Stimulated activated naive CD8-positive, alpha-beta T cell treated with anti-CD3 and anti-CD28 coated beads, Interleukin-15, Interleukin-2, amounts not matched to agents 100 ng/mL and 50 ng/mL, for 24 hours (primary cell): ENCODE data around the gene LRP1B.

Source experiments
- H3K27ac Mint-ChIP-seq: one replicate; pipeline ENCODE4 v1.8.0; 2021; ENCODE audit warnings: mild to moderate bottlenecking, mixed read lengths
- H3K27me3 Mint-ChIP-seq: one replicate; pipeline ENCODE4 v1.8.0; 2021; ENCODE audit warnings: mixed read lengths
- H3K36me3 Mint-ChIP-seq: one replicate; pipeline ENCODE4 v1.8.0; 2021; ENCODE audit warnings: low read depth, mixed read lengths
- H3K4me1 Mint-ChIP-seq: one replicate; pipeline ENCODE4 v1.8.0; 2021; ENCODE audit warnings: low read depth, mixed read lengths
- H3K4me3 Mint-ChIP-seq: one replicate; pipeline ENCODE4 v1.8.0; 2021; ENCODE audit warnings: mild to moderate bottlenecking, mixed read lengths
- H3K9me3 Mint-ChIP-seq: one replicate; pipeline ENCODE4 v1.8.0; 2021; ENCODE audit warnings: mixed read lengths

Gene LRP1B

GRCh38 chr2:142131010-142131669 is at the start of gene LRP1B:
Gene LRP1B (minus strand): TSS chr2:142131016. CDS start chr2:142130729, 287 bp downstream.
- peaks cover 47% of the 10 kb centered on the region for H3K27me3 Mint-ChIP-seq
- H3K4me3 Mint-ChIP-seq, result peak within 1 kb of the TSS; percentile 51
- no peaks in the 10 kb centered on the region for H3K9me3 Mint-ChIP-seq
- no peak within 1 kb of the TSS for H3K27ac Mint-ChIP-seq
- no peaks in the 10 kb centered on the region for H3K36me3 Mint-ChIP-seq
- H3K4me1 Mint-ChIP-seq, result peaks cover 6% of the 10 kb centered on the region

GRCh38 chr2:142179686-142180085 is 48.9 kb upstream of the LRP1B start:
- H3K4me1 Mint-ChIP-seq, result no peaks in the 10 kb centered on the region
- no peak overlapping the region for H3K27ac Mint-ChIP-seq
- H3K36me3 Mint-ChIP-seq, result no peaks in the 10 kb centered on the region
- H3K9me3 Mint-ChIP-seq, result peaks cover 5% of the 10 kb centered on the region
- no peak overlapping the region for H3K4me3 Mint-ChIP-seq
- no peaks in the 10 kb centered on the region for H3K27me3 Mint-ChIP-seq

DNA sequence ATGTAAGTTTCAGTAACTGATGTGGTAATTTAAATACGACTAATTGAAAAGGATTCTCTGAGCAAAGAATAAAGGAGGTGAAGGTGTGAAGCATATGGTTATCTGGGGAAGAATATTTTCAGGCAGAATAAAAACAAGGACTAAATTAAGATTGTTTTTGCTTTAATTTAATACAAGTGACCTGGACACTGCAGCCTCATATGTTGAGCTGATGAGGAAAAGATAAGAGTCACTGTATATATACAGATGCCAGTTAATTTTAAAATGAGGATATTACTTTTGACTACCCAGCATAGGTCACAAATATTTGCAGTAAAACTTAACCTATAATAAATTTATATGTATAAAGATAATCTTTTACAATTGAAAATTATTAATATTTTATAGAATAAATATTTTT is 47.8 kb upstream of the LRP1B start:
- Mint-ChIP-seq H3K4me3 (no peak overlapping the region), H3K27me3 (no peaks in the 10 kb centered on the region), H3K27ac (no peak overlapping the region), H3K36me3 (no peaks in the 10 kb centered on the region), H3K9me3 (peaks cover 5% of the 10 kb centered on the region), H3K4me1 (no peaks in the 10 kb centered on the region)

- Mint-ChIP-seq H3K27me3 (no peaks in the 10 kb centered on the region), H3K36me3 (no peaks in the 10 kb centered on the region), H3K9me3 (no peaks in the 10 kb centered on the region), H3K4me3 (no peak overlapping the region), H3K27ac (no peak overlapping the region), H3K4me1 (no peaks in the 10 kb centered on the region)
Observed at GRCh38 chr2:142176941-142177340, 46.1 kb upstream of the LRP1B start.

DNA sequence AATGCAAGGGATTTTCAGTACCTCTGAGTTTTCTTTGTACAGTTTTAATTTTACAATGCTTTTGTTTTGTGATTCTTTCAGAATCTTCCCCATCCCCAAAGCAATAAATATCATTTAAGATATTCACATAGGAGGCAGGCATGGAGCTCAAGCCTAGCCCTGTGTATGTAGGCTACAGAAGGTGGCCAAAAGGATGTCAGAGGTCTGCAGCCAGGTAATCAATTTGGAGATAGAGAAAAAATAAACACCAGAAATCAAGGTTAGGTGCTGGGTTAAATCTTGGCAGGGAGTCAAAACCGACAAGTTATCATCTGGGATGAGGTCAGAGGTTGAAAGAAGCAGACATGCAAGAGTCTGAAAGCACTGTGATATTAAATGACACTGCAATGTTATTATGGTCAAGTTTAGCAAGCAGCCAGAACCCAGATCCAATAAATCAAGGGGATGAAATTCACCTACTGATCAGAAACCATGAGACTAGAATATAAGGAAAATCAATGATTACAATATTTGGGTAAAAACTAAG is 45.1 kb upstream of the LRP1B start:
- H3K9me3 Mint-ChIP-seq, result no peaks in the 10 kb centered on the region
- H3K27me3 Mint-ChIP-seq, result no peaks in the 10 kb centered on the region
- H3K4me3 Mint-ChIP-seq, result no peak overlapping the region
- H3K36me3 Mint-ChIP-seq, result no peaks in the 10 kb centered on the region
- no peaks in the 10 kb centered on the region for H3K4me1 Mint-ChIP-seq
- H3K27ac Mint-ChIP-seq, result no peak overlapping the region

DNA sequence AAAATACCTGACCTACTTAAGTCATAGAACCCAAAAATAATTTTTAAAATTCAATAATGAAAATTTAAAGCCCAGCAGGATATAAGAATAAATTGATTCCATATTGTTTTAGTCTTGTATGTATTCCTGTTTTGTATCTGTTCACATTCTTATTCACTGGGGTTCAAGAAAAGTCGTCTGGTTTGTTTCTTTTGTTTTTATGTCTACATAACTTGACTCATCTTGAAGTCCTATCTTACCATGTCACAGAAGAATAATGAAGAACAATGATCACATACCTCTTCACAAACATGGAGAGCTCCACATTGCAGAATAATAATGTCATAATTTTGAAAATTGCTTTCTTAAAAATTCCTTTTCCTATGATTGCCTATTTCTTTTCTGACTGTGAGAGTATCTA is 43.4 kb upstream of the LRP1B start:
- Mint-ChIP-seq H3K27me3 (no peaks in the 10 kb centered on the region), H3K9me3 (no peaks in the 10 kb centered on the region), H3K36me3 (no peaks in the 10 kb centered on the region), H3K4me3 (no peak overlapping the region), H3K4me1 (no peaks in the 10 kb centered on the region), H3K27ac (no peak overlapping the region)

- Mint-ChIP-seq H3K27me3 (no peaks in the 10 kb centered on the region), H3K4me3 (no peak overlapping the region), H3K9me3 (no peaks in the 10 kb centered on the region), H3K27ac (no peak overlapping the region), H3K36me3 (no peaks in the 10 kb centered on the region), H3K4me1 (no peaks in the 10 kb centered on the region)
Observed at GRCh38 chr2:142170847-142171246, 40.0 kb upstream of the LRP1B start.

DNA sequence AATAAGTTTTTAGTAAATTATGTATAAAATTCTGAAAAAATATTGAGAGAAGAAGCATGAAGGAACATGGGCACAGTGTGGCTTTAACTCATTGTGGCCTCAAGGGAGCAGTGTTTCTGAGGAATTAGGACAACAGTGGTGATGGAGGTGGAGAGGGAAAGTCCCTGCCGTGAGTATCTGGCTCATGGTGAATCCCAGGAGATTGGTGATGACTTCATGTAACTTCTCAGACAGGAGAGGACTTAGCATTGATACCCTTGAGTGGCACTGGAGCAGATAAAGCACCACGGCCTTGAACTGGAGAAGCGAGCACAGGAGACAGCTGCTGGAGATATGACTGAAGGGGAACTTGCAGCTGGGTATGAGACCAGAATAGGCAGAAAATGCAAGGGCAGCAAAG is 35.0 kb upstream of the LRP1B start:
- Mint-ChIP-seq H3K27me3 (no peaks in the 10 kb centered on the region), H3K27ac (no peak overlapping the region), H3K9me3 (peaks cover 3% of the 10 kb centered on the region), H3K4me1 (no peaks in the 10 kb centered on the region), H3K4me3 (no peak overlapping the region), H3K36me3 (no peaks in the 10 kb centered on the region)

GRCh38 chr2:142153601-142154000 is 22.8 kb upstream of the LRP1B start:
- no peaks in the 10 kb centered on the region for H3K27me3 Mint-ChIP-seq
- no peaks in the 10 kb centered on the region for H3K4me1 Mint-ChIP-seq
- no peak overlapping the region for H3K27ac Mint-ChIP-seq
- no peaks in the 10 kb centered on the region for H3K36me3 Mint-ChIP-seq
- H3K9me3 Mint-ChIP-seq, result peaks cover 5% of the 10 kb centered on the region
- no peak overlapping the region for H3K4me3 Mint-ChIP-seq

- H3K4me1 Mint-ChIP-seq, result no peaks in the 10 kb centered on the region
- no peaks in the 10 kb centered on the region for H3K27me3 Mint-ChIP-seq
- no peak overlapping the region for H3K27ac Mint-ChIP-seq
- H3K36me3 Mint-ChIP-seq, result no peaks in the 10 kb centered on the region
- peaks cover 5% of the 10 kb centered on the region for H3K9me3 Mint-ChIP-seq
- H3K4me3 Mint-ChIP-seq, result no peak overlapping the region
Observed at GRCh38 chr2:142150453-142150852, 19.6 kb upstream of the LRP1B start.

GRCh38 chr2:142144547-142144946 is 13.7 kb upstream of the LRP1B start:
- Mint-ChIP-seq H3K4me1 (no peaks in the 10 kb centered on the region), H3K9me3 (no peaks in the 10 kb centered on the region), H3K27ac (no peak overlapping the region), H3K4me3 (no peak overlapping the region), H3K36me3 (no peaks in the 10 kb centered on the region), H3K27me3 (no peaks in the 10 kb centered on the region)

DNA sequence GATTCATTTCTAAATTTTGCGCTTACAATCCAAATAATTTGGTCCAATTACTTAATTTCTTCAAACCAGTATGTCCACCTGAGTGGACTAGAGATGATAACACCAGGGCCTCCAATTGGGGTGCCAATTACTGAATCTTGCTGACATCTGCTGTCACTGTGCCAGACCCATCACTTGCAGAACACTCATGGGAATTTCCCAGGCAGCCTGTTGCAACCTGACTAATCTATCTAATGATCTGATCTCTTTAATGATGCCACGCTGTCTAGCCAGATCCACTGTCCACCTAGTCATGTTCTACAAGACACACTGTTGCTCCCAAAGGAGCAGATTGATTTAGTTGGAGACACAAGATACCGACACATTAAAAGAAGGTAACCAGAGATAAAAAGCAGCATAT is 11.8 kb upstream of the LRP1B start:
- no peak overlapping the region for H3K27ac Mint-ChIP-seq
- H3K4me1 Mint-ChIP-seq, result no peaks in the 10 kb centered on the region
- H3K27me3 Mint-ChIP-seq, result no peaks in the 10 kb centered on the region
- no peak overlapping the region for H3K4me3 Mint-ChIP-seq
- H3K36me3 Mint-ChIP-seq, result no peaks in the 10 kb centered on the region
- H3K9me3 Mint-ChIP-seq, result no peaks in the 10 kb centered on the region

DNA sequence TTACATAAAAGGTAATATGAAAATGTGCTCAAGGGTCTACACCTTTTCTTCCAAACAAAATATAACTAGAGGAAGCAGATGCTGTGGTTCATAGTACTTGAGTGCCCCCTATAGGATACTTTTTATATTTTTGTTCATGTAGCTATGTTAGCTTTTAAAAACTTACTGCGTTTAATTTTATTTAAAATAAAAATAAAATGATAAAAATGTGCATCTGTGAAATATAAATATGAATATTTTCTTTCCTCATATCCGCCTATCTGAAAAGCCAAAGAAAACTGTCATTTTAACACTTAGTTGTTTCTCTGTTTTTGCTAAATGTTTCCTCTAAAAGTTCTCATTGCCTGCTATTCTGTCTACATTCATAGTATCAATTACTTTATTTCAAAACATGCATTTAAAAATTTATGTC is 9.6 kb upstream of the LRP1B start:
- Mint-ChIP-seq H3K9me3 (no peaks in the 10 kb centered on the region), H3K27ac (no peak overlapping the region), H3K36me3 (no peaks in the 10 kb centered on the region), H3K4me1 (no peaks in the 10 kb centered on the region), H3K4me3 (no peak overlapping the region), H3K27me3 (no peaks in the 10 kb centered on the region)

GRCh38 chr2:142139384-142139783 is 8.6 kb upstream of the LRP1B start:
- no peaks in the 10 kb centered on the region for H3K4me1 Mint-ChIP-seq
- H3K4me3 Mint-ChIP-seq, result no peak overlapping the region
- peaks cover 4% of the 10 kb centered on the region for H3K27me3 Mint-ChIP-seq
- no peak overlapping the region for H3K27ac Mint-ChIP-seq
- H3K9me3 Mint-ChIP-seq, result no peaks in the 10 kb centered on the region
- H3K36me3 Mint-ChIP-seq, result no peaks in the 10 kb centered on the region

DNA sequence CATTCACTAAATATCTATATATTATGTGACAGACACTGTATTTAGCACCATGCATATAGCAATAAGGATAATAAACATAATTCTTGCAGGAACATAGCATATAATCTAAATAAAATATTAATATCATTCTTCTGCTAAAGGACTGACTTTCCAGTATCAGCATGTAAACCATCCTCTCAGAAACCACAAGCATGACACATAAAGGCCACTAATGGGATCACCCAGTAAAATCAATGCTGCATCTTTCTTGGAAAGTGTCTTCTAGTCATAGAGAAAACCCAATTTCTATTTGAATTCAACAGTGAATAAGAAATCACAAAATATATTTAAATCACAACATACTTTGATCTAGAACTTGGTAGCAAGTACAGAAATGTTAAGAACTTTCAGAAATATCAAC is 5.8 kb upstream of the LRP1B start:
- no peaks in the 10 kb centered on the region for H3K9me3 Mint-ChIP-seq
- H3K4me1 Mint-ChIP-seq, result no peaks in the 10 kb centered on the region
- no peak overlapping the region for H3K27ac Mint-ChIP-seq
- H3K27me3 Mint-ChIP-seq, result peaks cover 14% of the 10 kb centered on the region
- H3K36me3 Mint-ChIP-seq, result no peaks in the 10 kb centered on the region
- H3K4me3 Mint-ChIP-seq, result no peak overlapping the region

DNA sequence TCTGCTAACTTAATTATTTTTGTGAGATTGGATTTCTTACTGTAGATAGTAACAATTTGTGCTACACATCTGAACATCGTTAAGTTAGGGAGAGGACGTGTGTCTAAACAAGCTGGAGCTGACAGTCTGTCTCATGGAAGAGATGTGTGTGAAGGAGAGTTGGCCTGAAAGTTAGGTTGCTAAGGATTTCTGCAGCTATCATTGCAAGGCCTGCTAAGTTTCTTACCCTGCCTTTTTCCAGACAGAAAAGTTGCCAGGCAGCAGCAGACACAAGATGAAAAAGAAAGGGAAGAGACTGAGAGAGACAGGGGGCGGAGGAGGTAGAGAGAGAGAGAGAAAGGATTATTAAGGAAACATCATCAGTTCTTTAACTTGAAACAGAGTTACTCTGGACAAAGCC is 4.1 kb upstream of the LRP1B start:
- Mint-ChIP-seq H3K27me3 (peaks cover 30% of the 10 kb centered on the region), H3K9me3 (no peaks in the 10 kb centered on the region), H3K4me1 (peaks cover 6% of the 10 kb centered on the region), H3K27ac (no peak overlapping the region), H3K36me3 (no peaks in the 10 kb centered on the region), H3K4me3 (no peak overlapping the region)
